ENCODE results near the gene WWC1. TPM values are rescaled to one million over a fixed set of nuclear protein-coding genes. Genes with fewer than 3 reads are reported as not detected.
A peak's percentile ranks its signal among the peaks of the same experiment; 100 is the strongest.

The WWC1 gene
- total RNA-seq, 2 experiments from 2014 or later = not detected

GRCh38 chr5:168480601-168481000, 189.2 kb downstream of the WWC1 start:
- Histone ChIP-seq H3K4me1 (ENCODE audit: insufficient read depth, low read length, poor library complexity, severe bottlenecking) (peaks cover 11% of the 10 kb centered on the region), H3K36me3 (ENCODE audit: insufficient read depth, low read length) (no peaks in the 10 kb centered on the region), H3K4me2 (ENCODE audit: low read length) (no peak overlapping the region), H3K9me3 (ENCODE audit: low read length) (no peaks in the 10 kb centered on the region), H3K79me2 (ENCODE audit: insufficient read depth, low read depth, low read length) (no peaks in the 10 kb centered on the region), H2AFZ (ENCODE audit: low read length) (no peak overlapping the region; the same call in 1 of the 2 replicates), H3K27ac (ENCODE audit: low read depth, low read length, poor library complexity, severe bottlenecking) (no peak overlapping the region), H3K4me3 (ENCODE audit: low read depth, low read length, poor library complexity, severe bottlenecking) (no peak overlapping the region), H3K9me2 (ENCODE audit: insufficient read depth, low read length) (no peaks in the 10 kb centered on the region), H4K20me1 (ENCODE audit: insufficient read depth, low read length) (no peaks in the 10 kb centered on the region)
- intact Hi-C loops (cut with micrococcal nuclease; ENCODE audit: unreplicated experiment) = loop anchor here (10.0 kb wide), 1 partner anchor 1104 kb away; the partner anchor contains the start of gene SPDL1
- BruUV-seq (replicated peaks) = no TSS peak
- no peak for DNase-seq (ENCODE audit: low spot score)
- ChIA-PET POLR2A (interaction anchor here (0.5 kb wide), 1 partner anchor 104 kb away, joined by 3 read pairs; no protein-coding TSS in a partner anchor), CTCF (ENCODE audit: unreplicated experiment) (no interaction called here)
- TF ChIP-seq EZH2phosphoT487 (IDR thresholded peaks at IDR 0.05; ENCODE audit: borderline replicate concordance, low read depth, low read length) (no peak), CTCF (conservative IDR thresholded peaks at IDR 0.05; ENCODE audit: low read length) (no peak)

- peaks cover 11% of the 10 kb centered on the region for H3K4me1 ChIP-seq (ENCODE audit: insufficient read depth, low read length, poor library complexity, severe bottlenecking)
- TF ChIP-seq EZH2phosphoT487 (IDR thresholded peaks at IDR 0.05; ENCODE audit: borderline replicate concordance, low read depth, low read length) (no peak), CTCF (conservative IDR thresholded peaks at IDR 0.05; ENCODE audit: low read length) (no peak)
- peak overlapping the region; percentile 22 for H3K4me3 ChIP-seq (ENCODE audit: low read depth, low read length, poor library complexity, severe bottlenecking)
- intact Hi-C loops (cut with micrococcal nuclease; ENCODE audit: unreplicated experiment) = loop anchor here (10.0 kb wide), 1 partner anchor 1103 kb away; the partner anchor contains the start of gene SPDL1
- ChIA-PET CTCF (ENCODE audit: unreplicated experiment) (interaction anchor here (0.6 kb wide), 1 partner anchor 15 kb away, joined by 3 read pairs; no protein-coding TSS in a partner anchor), POLR2A (interaction anchor here (0.5 to 1.1 kb wide), 5 partner anchors 10 to 1427 kb away, joined by 3 to 4 read pairs (median 3); no protein-coding TSS in a partner anchor)
- peak; percentile 64 for DNase-seq (ENCODE audit: low spot score)
- no peaks in the 10 kb centered on the region for H4K20me1 ChIP-seq (ENCODE audit: insufficient read depth, low read length)
- no peaks in the 10 kb centered on the region for H3K36me3 ChIP-seq (ENCODE audit: insufficient read depth, low read length)
- H3K9me3 ChIP-seq (ENCODE audit: low read length) = no peaks in the 10 kb centered on the region
- peak overlapping the region; percentile 93 for H2AFZ ChIP-seq (ENCODE audit: low read length)
- no peaks in the 10 kb centered on the region; the same call in 1 of the 2 replicates for H3K79me2 ChIP-seq (ENCODE audit: insufficient read depth, low read depth, low read length)
- peak overlapping the region; percentile 33 for H3K27ac ChIP-seq (ENCODE audit: low read depth, low read length, poor library complexity, severe bottlenecking)
- BruUV-seq (replicated peaks) = no TSS peak
- no peaks in the 10 kb centered on the region for H3K9me2 ChIP-seq (ENCODE audit: insufficient read depth, low read length)
- peak overlapping the region; percentile 58 for H3K4me2 ChIP-seq (ENCODE audit: low read length)
Observed at GRCh38 chr5:168481330-168481788, 189.9 kb downstream of the WWC1 start.

GRCh38 chr5:168482361-168482760, 190.9 kb downstream of the WWC1 start:
- CTCF ChIA-PET (ENCODE audit: unreplicated experiment) = no interaction called here
- no peaks in the 10 kb centered on the region for H3K9me2 ChIP-seq (ENCODE audit: insufficient read depth, low read length)
- peaks cover 11% of the 10 kb centered on the region for H3K4me1 ChIP-seq (ENCODE audit: insufficient read depth, low read length, poor library complexity, severe bottlenecking)
- no peak overlapping the region for H3K4me3 ChIP-seq (ENCODE audit: low read depth, low read length, poor library complexity, severe bottlenecking)
- no peak for DNase-seq (ENCODE audit: low spot score)
- BruUV-seq (replicated peaks) = no TSS peak
- intact Hi-C loops (cut with micrococcal nuclease; ENCODE audit: unreplicated experiment) = loop anchor here (10.0 kb wide), 1 partner anchor 1102 kb away; the partner anchor contains the start of gene SPDL1
- POLR2A ChIA-PET = interaction anchor here (0.8 to 0.9 kb wide), 2 partner anchors 24 to 32 kb away, joined by 3 read pairs; no protein-coding TSS in a partner anchor
- no peaks in the 10 kb centered on the region for H3K9me3 ChIP-seq (ENCODE audit: low read length)
- no peaks in the 10 kb centered on the region for H3K36me3 ChIP-seq (ENCODE audit: insufficient read depth, low read length)
- no peak overlapping the region for H3K4me2 ChIP-seq (ENCODE audit: low read length)
- peak overlapping the region; percentile 93; the same call in 1 of the 2 replicates for H2AFZ ChIP-seq (ENCODE audit: low read length)
- no peaks in the 10 kb centered on the region; the same call in 1 of the 2 replicates for H4K20me1 ChIP-seq (ENCODE audit: insufficient read depth, low read length)
- H3K27ac ChIP-seq (ENCODE audit: low read depth, low read length, poor library complexity, severe bottlenecking) = no peak overlapping the region
- no peak for TF ChIP-seq EZH2phosphoT487 (IDR thresholded peaks at IDR 0.05; ENCODE audit: borderline replicate concordance, low read depth, low read length)
- H3K79me2 ChIP-seq (ENCODE audit: insufficient read depth, low read depth, low read length) = peaks cover 9% of the 10 kb centered on the region; the same call in 1 of the 2 replicates
